Measurements from ENCODE around the gene GHRL. TPM values are rescaled to one million over a fixed set of nuclear protein-coding genes. Genes with fewer than 3 reads are reported as not detected.

The GHRL gene
- total and polyA plus RNA-seq, 2 of the 4 experiments (the other 2 are of a cell fraction), result 0.27 TPM; not detected in 1

DNA sequence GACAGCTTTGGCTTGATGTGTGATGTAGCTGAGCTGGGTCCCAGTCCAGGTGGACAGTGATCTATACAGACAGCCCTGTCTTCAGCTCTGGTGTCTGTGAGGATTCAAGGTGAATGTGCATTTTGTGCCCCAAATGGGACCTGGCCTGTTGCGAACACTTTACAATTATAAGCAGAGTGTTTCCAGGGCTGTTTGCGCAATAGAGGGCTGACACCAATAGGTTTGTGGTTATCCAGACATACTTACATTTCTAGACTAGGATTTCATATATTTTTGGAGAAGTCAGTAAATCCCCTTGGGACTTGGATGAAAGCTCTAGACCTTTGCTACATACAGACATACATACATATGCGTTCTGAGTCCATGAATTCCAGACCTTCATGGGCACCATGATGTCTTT is 48.7 kb downstream of the GHRL start:
- in situ Hi-C loops (cut with MboI; ENCODE audit: low sequenced_read_pairs), result no loop called here

More for the DNA sequence above, 48.7 kb downstream of the GHRL start:
- ChIA-PET POLR2A (ENCODE audit: unreplicated experiment) (no interaction called here), CTCF (no interaction called here)
- no peak overlapping the region for H2AK9ac ChIP-seq (replicated peaks; ENCODE audit: low read depth, low read length, poor library complexity)
- no peak for DNase-seq
- 0 out of 2 replicates have a peak, but pooled peaks cover 2% of the 10 kb centered on the region for H3K9me1 ChIP-seq (ENCODE audit: insufficient read depth, low read length)
- no peak overlapping the region for H2BK5ac ChIP-seq (ENCODE audit: low read depth, low read length, poor library complexity, severe bottlenecking)
- 0 out of 2 replicates have a peak, but pooled peaks cover 4% of the 10 kb centered on the region for H3K9me3 ChIP-seq (ENCODE audit: control insufficient read depth, insufficient read depth, low read length)
- no peak overlapping the region for H3K4me3 ChIP-seq (ENCODE audit: insufficient read depth, low read depth, low read length)
- H4K91ac ChIP-seq (ENCODE audit: insufficient read depth, low read depth, low read length), result no peak overlapping the region
- no peak overlapping the region for H3K27ac ChIP-seq (ENCODE audit: insufficient read depth, low read length)
- H3K36me3 ChIP-seq (ENCODE audit: control insufficient read depth, insufficient read depth, low read length), result peaks cover 7% of the 10 kb centered on the region
- H3K56ac ChIP-seq (ENCODE audit: extremely low read depth, insufficient read depth, low read length), result no peak overlapping the region
- H2AK5ac ChIP-seq (ENCODE audit: low read depth, low read length), result no peak overlapping the region
- TF ChIP-seq NFE2L2 (IDR thresholded peaks at IDR 0.05; ENCODE audit: low read depth, low read length) (no peak), CEBPB (IDR thresholded peaks at IDR 0.05; ENCODE audit: low read depth, low read length) (peak; percentile 67; the same call in 1 of the 2 replicates)
- H3K9ac ChIP-seq (ENCODE audit: low read depth, low read length), result no peak overlapping the region
- H3K79me1 ChIP-seq (ENCODE audit: low read depth in 1 of 2, low read length in 2 of 2), result peaks cover 0 to 4% of the 10 kb centered on the region in 2 experiments; a peak in 3 of 4 replicates
- no peak overlapping the region for H2BK15ac ChIP-seq (ENCODE audit: low read depth, low read length)
- H3K4me1 ChIP-seq (ENCODE audit: control insufficient read depth, insufficient read depth, low read length), result no peaks in the 10 kb centered on the region; the same call in 1 of the 2 replicates
- dilution Hi-C loops (cut with HindIII; ENCODE audit: low sequenced_read_pairs, unreplicated experiment) (no loop called here), intact Hi-C loops (cut with micrococcal nuclease) (no loop called here)
- no peak overlapping the region for H3K4ac ChIP-seq (ENCODE audit: low read depth, low read length)
- no peaks in the 10 kb centered on the region for H3K27me3 ChIP-seq (ENCODE audit: control insufficient read depth, insufficient read depth, low read length)
- H4K5ac ChIP-seq (ENCODE audit: low read depth, low read length), result no peak overlapping the region
- no peak overlapping the region for H2BK20ac ChIP-seq (ENCODE audit: low read depth, low read length)
- no TSS peak for BruUV-seq (replicated peaks)
- H4K20me1 ChIP-seq (ENCODE audit: insufficient read depth, low read length), result no peaks in the 10 kb centered on the region
- H2AFZ ChIP-seq (replicated peaks; ENCODE audit: low read length, poor library complexity), result no peak overlapping the region
- ATAC-seq (ENCODE audit: low read depth), result no peak
- no peak overlapping the region for H4K8ac ChIP-seq (ENCODE audit: low read depth in 2 of 2, low read length in 2 of 2)
- no peak overlapping the region for H3K14ac ChIP-seq (replicated peaks; ENCODE audit: low read depth, low read length)
- no peak overlapping the region for H3K4me2 ChIP-seq (ENCODE audit: low read depth, low read length)
- no peak overlapping the region for H3K23ac ChIP-seq (ENCODE audit: low read depth, low read length)
- no peak overlapping the region for H3K18ac ChIP-seq (ENCODE audit: low read depth, low read length)
- H2BK120ac ChIP-seq (ENCODE audit: low read depth, low read length), result no peak overlapping the region
- WGBS, 2 experiments (ENCODE audit: extremely low coverage in 2 of 2, insufficient read length in 1 of 2), result no CpG with 5 or more reads among the region's 3 CpGs

Measured in IMR-90 (cell line).